ENCODE measurements around the gene CHST13.
A peak's percentile ranks its signal among the peaks of the same experiment; 100 is the strongest.

The CHST13 gene

GRCh38 chr3:126480206-126480605 is 43.7 kb upstream of the CHST13 start:
- POLR2A ChIA-PET: no interaction called here

GRCh38 chr3:126480861-126481260 is 43.1 kb upstream of the CHST13 start:
- no peak for TF ChIP-seq RBAK (tag by site-specific recombination; IDR thresholded peaks at IDR 0.05)
- TF ChIP-seq ZNF791 (tag by site-specific recombination; IDR thresholded peaks at IDR 0.05): no peak
- TF ChIP-seq KLF8 (tag by site-specific recombination; IDR thresholded peaks at IDR 0.05): no peak
- TF ChIP-seq ZNF157 (tag by site-specific recombination; IDR thresholded peaks at IDR 0.05): no peak
- TF ChIP-seq SP7 (tag by site-specific recombination; IDR thresholded peaks at IDR 0.05): no peak
- TF ChIP-seq ZBTB48 (tag by site-specific recombination; IDR thresholded peaks at IDR 0.05): no peak
- no peak for TF ChIP-seq ZBTB1 (tag by site-specific recombination; IDR thresholded peaks at IDR 0.05)
- TF ChIP-seq WT1 (tag by site-specific recombination; IDR thresholded peaks at IDR 0.05): no peak
- TF ChIP-seq REST (tag by site-specific recombination; IDR thresholded peaks at IDR 0.05): no peak
- no peak for TF ChIP-seq ZNF664 (tag by site-specific recombination; IDR thresholded peaks at IDR 0.05)
- TF ChIP-seq ZNF645 (tag by site-specific recombination; IDR thresholded peaks at IDR 0.05): no peak
- no peak for TF ChIP-seq MEIS1 (CRISPR knock-in tag; IDR thresholded peaks at IDR 0.05; ENCODE audit: borderline replicate concordance)
- no peak for TF ChIP-seq ZNF529 (tag by site-specific recombination; IDR thresholded peaks at IDR 0.05; ENCODE audit: insufficient replicate concordance)
- no peak for TF ChIP-seq PRDM1 (tag by site-specific recombination; IDR thresholded peaks at IDR 0.05)
- Histone ChIP-seq H3K27ac (ENCODE audit: extremely low read depth, low read depth, low read length) (no peak overlapping the region), H3K4me1 (ENCODE audit: control insufficient read depth, insufficient read depth, low read length) (no peaks in the 10 kb centered on the region), H3K4me3 (ENCODE audit: low read depth, low read length) (no peak overlapping the region), H3K9me3 (ENCODE audit: control insufficient read depth, insufficient read depth, low read depth, low read length) (no peaks in the 10 kb centered on the region), H3K36me3 (ENCODE audit: control insufficient read depth in 2 of 2, insufficient read depth in 1 of 2, low read length in 2 of 2) (no peaks in the 10 kb centered on the region)
- ChIA-PET CTCF (no interaction called here), POLR2A (no interaction called here)

More at GRCh38 chr3:126480206-126480605, 43.7 kb upstream of the CHST13 start:
- H3K4me3 ChIP-seq (ENCODE audit: low read depth, low read length): no peak overlapping the region
- no peaks in the 10 kb centered on the region for H3K4me1 ChIP-seq (ENCODE audit: control insufficient read depth, insufficient read depth, low read length)
- H3K27ac ChIP-seq (ENCODE audit: extremely low read depth, low read depth, low read length): no peak overlapping the region
- TF ChIP-seq, protein P1, sequence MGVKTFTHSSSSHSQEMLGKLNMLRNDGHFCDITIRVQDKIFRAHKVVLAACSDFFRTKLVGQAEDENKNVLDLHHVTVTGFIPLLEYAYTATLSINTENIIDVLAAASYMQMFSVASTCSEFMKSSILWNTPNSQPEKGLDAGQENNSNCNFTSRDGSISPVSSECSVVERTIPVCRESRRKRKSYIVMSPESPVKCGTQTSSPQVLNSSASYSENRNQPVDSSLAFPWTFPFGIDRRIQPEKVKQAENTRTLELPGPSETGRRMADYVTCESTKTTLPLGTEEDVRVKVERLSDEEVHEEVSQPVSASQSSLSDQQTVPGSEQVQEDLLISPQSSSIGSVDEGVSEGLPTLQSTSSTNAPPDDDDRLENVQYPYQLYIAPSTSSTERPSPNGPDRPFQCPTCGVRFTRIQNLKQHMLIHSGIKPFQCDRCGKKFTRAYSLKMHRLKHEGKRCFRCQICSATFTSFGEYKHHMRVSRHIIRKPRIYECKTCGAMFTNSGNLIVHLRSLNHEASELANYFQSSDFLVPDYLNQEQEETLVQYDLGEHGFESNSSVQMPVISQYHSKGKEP (tag by site-specific recombination; IDR thresholded peaks at IDR 0.05): no peak
- peak; percentile 28; the same call in 1 of the 2 replicates for TF ChIP-seq ZNF623 (tag by site-specific recombination; IDR thresholded peaks at IDR 0.05)
- CTCF ChIA-PET: no interaction called here
- no peaks in the 10 kb centered on the region for H3K36me3 ChIP-seq (ENCODE audit: control insufficient read depth in 2 of 2, insufficient read depth in 1 of 2, low read length in 2 of 2)
- no peaks in the 10 kb centered on the region for H3K9me3 ChIP-seq (ENCODE audit: control insufficient read depth, insufficient read depth, low read depth, low read length)

DNA sequence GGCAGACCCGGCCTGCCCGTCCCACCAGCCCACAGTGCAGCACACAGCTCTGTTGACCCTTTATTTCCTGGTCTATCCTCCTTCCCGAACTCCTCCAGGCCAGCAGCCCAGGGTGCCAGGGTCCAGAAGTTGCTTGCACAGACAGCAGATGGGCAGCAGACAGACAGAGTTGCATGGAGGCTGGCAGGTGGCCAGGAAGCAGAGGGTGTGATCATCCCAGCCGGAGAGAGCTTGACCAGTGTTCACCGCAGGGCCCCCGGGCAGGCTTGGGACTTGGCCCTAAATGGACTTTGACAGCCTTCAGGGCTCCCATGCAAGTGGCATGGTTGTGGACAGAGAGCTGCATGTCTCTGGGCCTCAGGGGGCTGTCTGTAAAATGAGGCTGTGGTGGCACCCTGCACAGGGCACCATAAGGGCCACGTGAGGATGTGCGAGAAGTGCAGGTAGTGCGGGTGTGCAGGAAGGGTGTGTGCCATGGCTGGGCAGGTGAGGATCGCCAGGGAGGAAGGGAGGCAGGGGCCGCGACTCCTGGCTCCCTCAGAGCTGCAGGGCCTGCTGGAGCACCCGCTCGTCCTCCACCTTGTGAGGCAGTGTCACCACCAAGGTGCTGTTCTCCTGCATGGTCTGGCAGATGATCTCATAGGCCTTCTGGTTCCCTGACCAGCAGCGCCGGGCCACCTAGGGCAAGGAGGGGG is 42.0 kb upstream of the CHST13 start:
- Histone ChIP-seq H3K4me3 (ENCODE audit: low read depth, low read length) (no peak overlapping the region), H3K4me1 (ENCODE audit: control insufficient read depth, insufficient read depth, low read length) (no peaks in the 10 kb centered on the region), H3K27ac (ENCODE audit: extremely low read depth, low read depth, low read length) (no peak overlapping the region), H3K9me3 (ENCODE audit: control insufficient read depth, insufficient read depth, low read depth, low read length) (no peaks in the 10 kb centered on the region), H3K36me3 (ENCODE audit: control insufficient read depth in 2 of 2, insufficient read depth in 1 of 2, low read length in 2 of 2) (no peaks in the 10 kb centered on the region)
- POLR2A ChIA-PET: no interaction called here
- CTCF ChIA-PET: interaction anchor here (0.5 kb wide), 1 partner anchor 9 kb away, joined by 3 read pairs; no protein-coding TSS in a partner anchor
- no peak for TF ChIP-seq ZBTB48 (tag by site-specific recombination; IDR thresholded peaks at IDR 0.05)
- TF ChIP-seq ZBTB49 (tag by site-specific recombination; IDR thresholded peaks at IDR 0.05; ENCODE audit: low read depth): no peak
- TF ChIP-seq ZNF549 (tag by site-specific recombination; IDR thresholded peaks at IDR 0.05): no peak
